HG02798 (cell line): Measurements from ENCODE around the gene ANXA11.
"Not testable (repeated sequence)": the region's sequence is repeated elsewhere in the genome, so short reads cannot be mapped to it uniquely, and the experiment has no call there.

Source experiments
- ATAC-seq: cut with Tn5 transposase; IDR thresholded peaks from one replicate; pipeline ENCODE4 v1.9.1; 2021; ENCODE audit warnings: mild to moderate bottlenecking; ENCODE audit not compliant: unreplicated experiment, poor library complexity

Gene ANXA11

DNA sequence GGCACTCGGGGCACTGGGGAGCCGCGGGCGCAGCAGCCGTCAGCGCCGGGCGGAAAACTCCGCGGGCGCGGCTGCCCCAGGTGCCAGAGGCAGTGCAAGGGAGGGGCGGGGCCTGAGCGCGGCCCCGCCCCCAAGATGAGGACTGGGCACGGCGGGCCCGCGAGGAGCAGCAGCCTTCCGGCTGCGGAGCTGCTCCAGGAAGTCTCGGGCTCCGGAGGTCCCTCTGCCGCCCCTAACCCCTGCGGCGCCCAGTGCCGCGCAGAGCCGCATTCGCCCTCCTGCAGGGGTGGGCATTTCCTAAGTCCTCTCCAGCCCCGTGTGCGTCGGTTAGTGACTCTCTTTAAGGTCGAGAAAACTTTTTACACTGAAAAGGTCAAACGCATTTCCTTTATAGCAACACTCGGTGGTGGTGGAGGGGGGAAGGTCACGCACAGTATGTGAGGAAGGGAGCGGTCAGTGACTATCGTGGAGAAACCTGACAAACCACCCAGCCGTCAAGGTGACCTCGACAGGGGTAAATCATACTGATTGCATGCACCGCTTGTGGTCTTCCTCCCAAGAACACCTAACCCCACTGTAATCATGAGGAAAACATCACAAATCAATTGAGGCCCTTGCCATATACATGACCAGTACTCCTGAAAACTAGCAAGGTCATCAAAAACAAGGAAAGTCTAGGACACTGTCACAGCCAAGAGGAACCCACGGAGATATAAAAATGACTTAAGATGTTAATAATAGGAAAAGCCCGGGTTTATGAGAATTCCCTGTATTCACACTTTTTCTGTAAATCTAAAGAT lies at the start of gene ANXA11:
TSS of gene ANXA11 (minus strand) at position 61 of the 800 bp plus-strand sequence. CDS start 32,676 bp downstream, outside the sequence.
- peak; percentile 83 for ATAC-seq

DNA sequence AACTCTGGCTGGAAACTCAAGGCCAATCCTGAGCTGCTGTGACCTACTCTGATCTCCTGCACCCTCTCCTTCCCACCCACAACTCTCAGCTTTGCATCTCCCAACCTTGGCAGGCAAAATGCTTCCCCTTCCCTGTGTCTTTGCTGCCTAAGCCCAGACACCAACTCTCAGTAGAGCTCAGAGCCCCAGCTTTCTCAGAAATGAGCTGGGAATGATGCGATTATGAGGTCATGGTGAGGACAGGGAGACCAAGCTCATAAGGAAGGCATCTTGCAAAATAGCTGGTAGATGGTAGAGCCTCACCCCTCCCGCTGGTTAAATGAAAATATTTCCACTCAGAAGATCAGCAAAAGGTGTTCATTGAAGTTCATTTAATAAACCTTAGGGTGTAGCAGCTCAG lies 49.4 kb upstream of the ANXA11 start:
- not testable (repeated sequence) for ATAC-seq

- ATAC-seq: not testable (repeated sequence)
These were observed 48.6 kb upstream of the ANXA11 start for GRCh38 chr10:80253963-80254271.

- peak; percentile 62 for ATAC-seq
These were observed 48.1 kb upstream of the ANXA11 start for GRCh38 chr10:80253266-80253962.

- no peak for ATAC-seq
These were observed 47.1 kb upstream of the ANXA11 start for GRCh38 chr10:80252296-80252887.

DNA sequence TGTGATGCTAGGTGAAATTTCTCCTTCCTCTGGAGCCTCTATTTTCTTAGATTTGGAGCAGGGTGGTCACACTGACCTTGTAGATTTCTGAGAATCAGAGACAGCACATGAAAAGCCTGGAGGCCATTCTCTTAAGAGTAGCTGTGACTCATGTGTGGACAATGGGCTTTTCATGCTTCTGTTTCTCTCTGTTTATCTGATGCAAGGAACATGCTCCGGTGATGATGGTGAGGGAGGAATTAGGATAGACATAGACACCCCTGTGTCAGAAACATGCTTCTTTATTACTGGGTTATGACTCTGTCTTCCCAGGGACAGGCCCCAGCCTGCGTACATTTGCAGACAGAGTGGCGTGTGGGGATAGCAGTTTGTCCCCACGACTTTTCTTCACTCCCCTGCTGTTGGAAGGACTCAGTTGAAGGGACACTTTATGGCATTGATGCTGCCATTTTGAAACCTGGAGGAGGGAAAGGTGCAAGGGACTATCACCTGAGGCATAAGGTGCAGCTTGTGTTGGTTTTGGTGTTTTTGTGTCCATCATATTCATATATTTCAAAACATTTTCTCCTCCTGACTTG lies 46.5 kb upstream of the ANXA11 start:
- ATAC-seq: not testable (repeated sequence)

- ATAC-seq: peak; percentile 28
These were observed 45.1 kb upstream of the ANXA11 start for GRCh38 chr10:80250399-80250798.

DNA sequence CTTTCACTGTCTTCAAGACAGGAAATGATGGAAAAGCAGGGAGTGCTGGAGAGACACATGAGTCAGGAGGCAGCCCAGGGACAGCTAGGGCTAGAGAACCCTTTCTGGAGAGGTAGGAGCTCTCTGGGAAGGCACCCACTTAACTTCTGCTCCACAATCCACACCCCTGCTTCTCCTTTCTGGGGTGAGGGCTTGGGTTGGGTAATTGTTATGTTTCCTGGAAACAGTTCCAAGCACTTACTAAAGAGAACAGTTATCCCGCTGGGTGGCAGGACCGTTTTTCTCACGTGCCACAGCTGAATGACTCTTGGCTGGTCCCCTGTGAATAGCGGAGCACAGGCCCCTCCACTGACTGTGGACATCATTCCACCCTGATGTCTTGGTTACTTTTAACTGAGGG lies 44.6 kb upstream of the ANXA11 start:
- ATAC-seq: not testable (repeated sequence)

DNA sequence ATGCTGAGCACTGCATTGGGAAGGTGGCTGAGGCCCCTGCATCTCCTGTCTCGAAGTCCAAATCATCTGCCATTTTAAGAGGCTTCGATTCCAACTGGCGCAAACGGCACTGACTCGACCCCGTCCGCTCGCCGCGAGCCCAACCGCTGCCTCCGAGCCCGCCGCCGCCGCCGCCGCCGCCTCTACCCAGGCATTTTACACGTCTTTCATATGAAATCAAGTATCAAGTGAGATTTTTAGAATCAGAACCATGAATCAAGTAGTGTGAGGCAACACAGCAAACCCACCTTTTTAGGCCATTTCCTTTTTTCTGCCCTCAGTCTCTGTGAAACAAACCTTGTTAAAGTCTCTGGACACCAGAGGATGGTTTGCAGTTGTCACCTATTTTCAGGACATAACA lies 42.3 kb upstream of the ANXA11 start:
- ATAC-seq: not testable (repeated sequence)

- not testable (repeated sequence) for ATAC-seq
These were observed 39.0 kb upstream of the ANXA11 start for GRCh38 chr10:80244371-80244770.

DNA sequence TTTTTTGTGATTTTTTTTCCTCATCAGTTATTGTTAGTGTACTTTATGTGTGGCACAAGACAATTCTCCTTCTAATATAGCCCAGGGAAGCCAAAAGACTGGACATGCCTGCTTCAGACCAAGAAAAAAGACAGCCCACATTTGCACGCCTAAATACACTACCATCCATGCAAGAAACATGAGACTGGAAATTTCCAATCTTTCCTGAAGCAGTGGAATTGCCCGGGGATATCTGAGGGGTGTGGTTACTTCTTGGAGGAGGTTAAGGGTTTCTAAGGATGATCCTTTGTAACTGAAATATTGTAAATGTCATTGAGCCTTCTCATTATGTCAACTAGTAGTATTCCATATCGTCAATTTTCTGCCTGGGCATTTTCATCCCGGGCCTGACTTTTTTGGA lies 37.0 kb upstream of the ANXA11 start:
- ATAC-seq: not testable (repeated sequence)

- ATAC-seq: not testable (repeated sequence)
These were observed 31.1 kb upstream of the ANXA11 start for GRCh38 chr10:80236457-80236856.

GRCh38 chr10:80234331-80235235 lies 29.2 kb upstream of the ANXA11 start:
- ATAC-seq: peak; percentile 100

DNA sequence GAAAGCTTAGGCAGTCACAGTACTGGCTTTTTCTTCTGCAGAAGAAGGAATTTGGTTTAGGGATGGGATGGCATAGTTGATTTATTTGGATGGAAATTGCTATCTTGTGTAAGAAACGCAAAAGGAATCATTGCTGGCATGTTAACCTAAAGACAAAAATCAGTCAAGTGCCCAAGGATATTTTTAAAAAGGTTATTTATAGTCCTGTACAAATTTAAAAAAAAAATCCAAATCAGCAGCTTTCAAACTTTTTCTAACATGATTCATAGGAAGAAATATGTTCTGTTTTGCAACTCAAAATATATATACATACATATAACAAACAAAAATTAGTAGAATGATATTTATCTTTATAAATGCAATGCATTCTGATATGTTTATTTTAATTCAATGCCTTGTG lies 28.5 kb upstream of the ANXA11 start:
- not testable (repeated sequence) for ATAC-seq

DNA sequence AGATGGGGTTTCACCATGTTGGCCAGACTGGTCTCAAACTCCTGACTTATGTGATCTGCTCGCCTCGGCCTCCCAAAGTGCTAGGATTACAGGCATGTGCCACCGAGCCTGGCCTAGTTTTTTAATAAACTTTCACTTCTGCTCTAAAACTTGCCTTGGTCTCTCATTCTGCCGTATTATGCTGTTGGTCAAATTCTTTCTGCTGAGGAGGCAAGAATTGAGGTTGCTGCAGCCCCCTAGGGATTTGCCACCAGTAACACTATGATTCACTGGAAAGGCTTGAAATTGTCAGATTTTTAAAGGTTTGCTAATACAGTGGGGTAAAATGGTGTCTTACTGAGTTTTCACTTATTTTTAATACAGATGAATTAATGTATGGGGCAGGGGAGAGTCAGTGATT lies 21.4 kb upstream of the ANXA11 start:
- ATAC-seq: peak; percentile 37

DNA sequence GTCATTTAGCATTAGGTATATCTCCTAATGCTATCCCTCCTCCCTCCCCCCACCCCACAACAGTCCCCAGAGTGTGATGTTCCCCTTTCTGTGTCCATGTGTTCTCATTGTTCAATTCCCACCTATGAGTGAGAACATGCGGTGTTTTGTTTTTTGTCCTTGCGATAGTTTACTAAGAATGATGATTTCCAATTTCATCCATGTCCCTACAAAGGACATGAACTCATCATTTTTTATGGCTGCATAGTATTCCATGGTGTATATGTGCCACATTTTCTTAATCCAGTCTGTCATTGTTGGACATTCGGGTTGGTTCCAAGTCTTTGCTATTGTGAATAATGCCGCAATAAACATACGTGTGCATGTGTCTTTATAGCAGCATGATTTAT lies 17.7 kb upstream of the ANXA11 start:
- not testable (repeated sequence) for ATAC-seq

GRCh38 chr10:80218878-80219277 lies 13.5 kb upstream of the ANXA11 start:
- peak; percentile 91 for ATAC-seq

DNA sequence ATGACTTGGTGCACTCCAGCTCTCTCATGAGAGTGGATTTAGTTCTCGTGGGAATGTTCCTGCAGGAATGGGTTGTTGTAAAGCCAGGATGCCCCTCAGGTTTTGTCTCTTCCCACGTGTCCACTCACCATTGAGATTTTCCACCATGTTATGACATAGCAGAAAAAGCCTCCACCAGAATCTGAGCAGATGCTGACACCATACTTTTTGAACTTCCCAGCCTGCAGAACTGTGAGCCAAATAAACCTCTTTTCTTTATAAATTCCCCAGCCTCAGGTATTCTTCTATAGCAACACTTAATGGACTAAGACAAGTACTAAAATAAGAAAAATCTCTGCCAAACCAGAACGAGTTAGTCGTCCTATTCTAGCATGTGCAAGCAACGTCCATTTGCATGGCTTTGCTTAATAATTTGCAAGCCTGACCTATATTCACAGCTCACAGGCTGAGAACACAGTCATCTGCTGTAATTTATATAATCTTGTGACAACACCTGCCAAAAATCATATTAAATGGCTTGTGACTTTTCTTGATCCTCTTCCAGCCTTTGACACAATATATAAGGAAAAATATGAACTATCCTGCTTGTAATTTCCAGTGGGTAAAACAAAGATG lies 9.1 kb upstream of the ANXA11 start:
- ATAC-seq: not testable (repeated sequence)

- ATAC-seq: not testable (repeated sequence)
These were observed 7.3 kb upstream of the ANXA11 start for GRCh38 chr10:80212535-80213115.
